SK-N-SH (cell line): ENCODE data around the gene SLC22A5. TPM values are rescaled to one million over a fixed set of nuclear protein-coding genes. Genes with fewer than 3 reads are reported as not detected.
A peak's percentile ranks its signal among the peaks of the same experiment; 100 is the strongest.

Experiments
- CTCF ChIA-PET: fragments of 300-600, 350-600 bp; formaldehyde crosslinking; extraction: SDS; loops from one replicate; lab custom pipeline; 2021; lab: Yijun Ruan, JAX
- POLR2A ChIA-PET: fragments of 350-600 bp; sonication (Branson Sonifier 250); formaldehyde crosslinking; extraction: SDS; loops from one replicate; lab custom pipeline; 2020; ENCODE audit warnings: antibody characterized with exemption, inconsistent platforms; lab: Yijun Ruan, JAX
- DNase-seq: peaks from one replicate; pipeline ENCODE4 v3.0.0; 2012
- H2AFZ ChIP-seq: fragments of 200-600 bp; sonication (generic); 2 replicates; pipeline ENCODE4 v1.8.1; 2016; ENCODE audit warnings: antibody characterized with exemption, mild to moderate bottlenecking, low read depth
- H3F3A ChIP-seq: fragments of 200-600 bp; sonication (generic); replicated peaks from 2 replicates; pipeline ENCODE3; 2016; ENCODE audit warnings: antibody characterized with exemption, mild to moderate bottlenecking; ENCODE audit not compliant: insufficient read depth
- H3K27ac ChIP-seq, 2 experiments: fragments of 200-500 bp in 1 of 2; fragments of 200-600 bp in 1 of 2; sonication (Bioruptor generic) in 1 of 2; sonication (generic), shearing (Covaris generic) in 1 of 2; 2 replicates each; pipeline versions ENCODE4 v1.5.1 to v1.6.1; 2014 to 2016; ENCODE audit warnings: low read depth in 2 of 2, inconsistent platforms in 1 of 2, low read length in 1 of 2, mild to moderate bottlenecking in 1 of 2, mixed read lengths in 1 of 2
- H3K27me3 ChIP-seq: fragments of 200-600 bp; sonication (generic), shearing (Covaris generic); 2 replicates; pipeline ENCODE4 v1.6.1; 2016; ENCODE audit warnings: mixed run types; ENCODE audit not compliant: insufficient read depth
- H3K36me3 ChIP-seq, 2 experiments: fragments of 200-500 bp in 1 of 2; fragments of 200-600 bp in 1 of 2; sonication (Bioruptor generic) in 1 of 2; sonication (generic) in 1 of 2; replicated peaks in 1 of 2; 2 replicates each; pipeline versions ENCODE3 to v1.5.1; 2014 to 2016; ENCODE audit warnings: low read length in 1 of 2, mild to moderate bottlenecking in 1 of 2; ENCODE audit not compliant: insufficient read depth in 2 of 2, control insufficient read depth in 1 of 2
- H3K4me1 ChIP-seq, 2 experiments: fragments of 200-500 bp in 1 of 2; fragments of 200-600 bp in 1 of 2; sonication (Bioruptor generic) in 1 of 2; sonication (generic), shearing (Covaris generic) in 1 of 2; 2 replicates each; pipeline versions ENCODE4 v1.5.1 to v1.6.1; 2014 to 2016; ENCODE audit warnings: low read depth in 1 of 2, low read length in 1 of 2, mixed run types in 1 of 2; ENCODE audit not compliant: insufficient read depth in 2 of 2, control insufficient read depth in 1 of 2
- H3K4me2 ChIP-seq: fragments of 200-600 bp; sonication (generic), shearing (Covaris generic); 2 replicates; pipeline ENCODE4 v1.6.1; 2017; ENCODE audit warnings: mixed run types
- H3K4me3 ChIP-seq, 2 experiments: fragments of 200-500 bp in 1 of 2; fragments of 200-600 bp in 1 of 2; sonication (Bioruptor generic) in 1 of 2; sonication (generic), shearing (Covaris generic) in 1 of 2; 2 replicates each; pipeline versions ENCODE4 v1.5.1 to v1.8.1; 2014 to 2016; ENCODE audit warnings: low read depth in 2 of 2, inconsistent platforms in 1 of 2, low read length in 1 of 2, mild to moderate bottlenecking in 1 of 2, mixed read lengths in 1 of 2, moderate library complexity in 1 of 2
- H3K79me2 ChIP-seq: fragments of 200-600 bp; sonication (generic); 2 replicates; pipeline ENCODE4 v1.8.1; 2017; ENCODE audit warnings: mild to moderate bottlenecking; ENCODE audit not compliant: insufficient read depth
- H3K9ac ChIP-seq: fragments of 200-600 bp; sonication (generic); 2 replicates; pipeline ENCODE4 v1.6.1; 2017; ENCODE audit warnings: mixed run types
- H3K9me2 ChIP-seq: fragments of 200-600 bp; sonication (generic); 2 replicates; pipeline ENCODE4 v1.6.1; 2017; ENCODE audit warnings: mixed run types
- H3K9me3 ChIP-seq: fragments of 200-600 bp; sonication (generic); 2 replicates; pipeline ENCODE4 v1.6.1; 2017; ENCODE audit warnings: mixed run types, mild to moderate bottlenecking, moderate library complexity
- H4K20me1 ChIP-seq: fragments of 200-600 bp; sonication (generic); 2 replicates; pipeline ENCODE4 v1.6.1; 2017; ENCODE audit warnings: mild to moderate bottlenecking, mixed run types; ENCODE audit not compliant: insufficient read depth
- CHD2 ChIP-seq: fragments of 150-350 bp; IDR thresholded peaks from 2 replicates; pipeline ENCODE4 v1.6.1; 2018; ENCODE audit warnings: low read length; ENCODE audit not compliant: partially characterized antibody
- CTCF ChIP-seq: fragments of 200-600 bp; sonication (generic); IDR thresholded peaks from 2 replicates; pipeline ENCODE4 v1.6.1; 2017; ENCODE audit warnings: antibody characterized with exemption, mild to moderate bottlenecking, moderate library complexity
- MAX ChIP-seq: IDR thresholded peaks from 2 replicates; pipeline ENCODE4 v1.4.0; 2012; ENCODE audit warnings: low read depth
- MEF2A ChIP-seq: IDR thresholded peaks from 2 replicates; pipeline ENCODE4 v1.4.0; 2012; ENCODE audit warnings: low read depth, borderline replicate concordance
- MXI1 ChIP-seq: IDR thresholded peaks from 2 replicates; pipeline ENCODE4 v1.6.1; 2012; ENCODE audit warnings: mild to moderate bottlenecking, low read depth, low read length, improper control_type of control experiment
- NFIC ChIP-seq: IDR thresholded peaks from 2 replicates; pipeline ENCODE4 v1.4.0; 2012; ENCODE audit warnings: borderline replicate concordance
- NRF1 ChIP-seq: IDR thresholded peaks from 2 replicates; pipeline ENCODE4 v1.6.1; 2012; ENCODE audit warnings: low read depth, mild to moderate bottlenecking, low read length
- PBX3 ChIP-seq: IDR thresholded peaks from 2 replicates; pipeline ENCODE4; 2012
- RAD21 ChIP-seq: IDR thresholded peaks from 2 replicates; pipeline ENCODE4 v1.6.1; 2012; ENCODE audit warnings: mild to moderate bottlenecking, low read length
- REST ChIP-seq: IDR thresholded peaks from 2 replicates; pipeline ENCODE4 v1.6.1; 2012; ENCODE audit warnings: mild to moderate bottlenecking, low read depth, low read length, moderate library complexity
- SIN3A ChIP-seq: IDR thresholded peaks from 2 replicates; pipeline ENCODE4 v1.6.1; 2012; ENCODE audit warnings: low read depth, mild to moderate bottlenecking, low read length, moderate library complexity, borderline replicate concordance
- SMC3 ChIP-seq: IDR thresholded peaks from 2 replicates; pipeline ENCODE4 v1.6.1; 2012; ENCODE audit warnings: low read depth, low read length, improper control_type of control experiment
- TAF1 ChIP-seq: IDR thresholded peaks from 2 replicates; pipeline ENCODE4 v1.6.1; 2012; ENCODE audit warnings: low read depth, mild to moderate bottlenecking, low read length, moderate library complexity, borderline replicate concordance
- TCF12 ChIP-seq: IDR thresholded peaks from 2 replicates; pipeline ENCODE4 v1.4.0; 2012
- TEAD4 ChIP-seq: IDR thresholded peaks from 2 replicates; pipeline ENCODE4 v1.4.0; 2012; ENCODE audit warnings: mild to moderate bottlenecking, borderline replicate concordance; ENCODE audit not compliant: insufficient read depth
- YY1 ChIP-seq: IDR thresholded peaks from 2 replicates; pipeline ENCODE4 v1.4.0; 2012; ENCODE audit warnings: low read depth, mild to moderate bottlenecking
- WGBS: methylation state at CpG from one replicate; pipeline ENCODE4 v1.1.6; 2017; ENCODE audit warnings: low lambda C conversion rate; 5-methylcytosine and 5-hydroxymethylcytosine counted together
- polyA plus RNA-seq, 3 experiments: library from polyadenylated mRNA; depleted of rRNA; stranded (reverse); fragments of >200 nt; gene quantifications; 2 replicates each; pipeline ENCODE4 v1.2.3, GENCODE V29; 2012

SLC22A5 gene
- polyA plus RNA-seq, 1 of the 3 experiments (the other 2 are of a cell fraction), result 8.3 TPM

- H3K9ac ChIP-seq, result no peak overlapping the region
- peak; percentile 32; the same call in 1 of the 2 replicates for TF ChIP-seq MAX
- TF ChIP-seq SMC3, result peak; percentile 88
- no peak for TF ChIP-seq PBX3
- TF ChIP-seq YY1, result peak; percentile 80; the same call in 1 of the 2 replicates
- TF ChIP-seq TEAD4, result no peak
- TF ChIP-seq TCF12, result peak; percentile 9; the same call in 1 of the 2 replicates
- peak; percentile 33; the same call in 1 of the 2 replicates for TF ChIP-seq NFIC
- 0 out of 2 replicates have a peak, but pooled peaks have one; percentile 24 for TF ChIP-seq MXI1
- 0 out of 2 replicates have a peak, but pooled peaks have one; percentile 17 for TF ChIP-seq REST
- peak; percentile 45; the same call in 1 of the 2 replicates for TF ChIP-seq TAF1
- TF ChIP-seq MEF2A, result no peak
- peak; percentile 31 for TF ChIP-seq CHD2
- no peak for TF ChIP-seq SIN3A
- peak; percentile 87 for TF ChIP-seq CTCF
- TF ChIP-seq NRF1, result no peak
- peak; percentile 80 for TF ChIP-seq RAD21
- TF ChIP-seq, all 33 proteins: peak for 11
- Histone ChIP-seq H3K4me3 (peak overlapping the region in 1 of 2 experiments; percentile 2; a peak in 1 of 4 replicates), H4K20me1 (no peaks in the 10 kb centered on the region), H2AFZ (peak overlapping the region; percentile 60), H3K36me3 (no peaks in the 10 kb centered on the region), H3K9me2 (no peaks in the 10 kb centered on the region), H3K27ac (peak overlapping the region in 1 of 2 experiments; percentile 29; a peak in 1 of 4 replicates), H3K9me3 (no peaks in the 10 kb centered on the region), H3K4me2 (no peak overlapping the region), H3F3A (no peaks in the 10 kb centered on the region), H3K4me1 (peaks cover 7 to 23% of the 10 kb centered on the region in 2 experiments; a peak in 2 of 4 replicates), H3K79me2 (no peaks in the 10 kb centered on the region; the same call in 1 of the 2 replicates), H3K27me3 (no peaks in the 10 kb centered on the region)
- DNase-seq, result peak; percentile 91
- WGBS, result 30% methylated on average over 12 of the region's 12 CpGs
- ChIA-PET POLR2A (interaction anchor here (1.0 kb wide), 1 partner anchor 71 kb away, joined by 8 read pairs; the partner anchor contains the start of gene IRF1), CTCF (interaction anchor here (0.8 to 7.9 kb wide), 14 partner anchors 9 to 394 kb away, joined by 3 to 95 read pairs (median 5); partner anchors contain the start of gene IRF1)
Observed at GRCh38 chr5:132419502-132420468, 50.3 kb downstream of the SLC22A5 start.
